C4-2B (cell line): Measurements from ENCODE around the gene IFNL4.

Experiments
- ZFX ChIP-seq: fragments of 450-650 bp; IDR thresholded peaks from 2 replicates; pipeline ENCODE4 v1.6.1; 2017
- TF ChIP-seq, protein P1 (sequence below): fragments of 450-650 bp; conservative IDR thresholded peaks from 2 replicates; pipeline ENCODE4 v1.5.1; 2017; ENCODE audit warnings: mild to moderate bottlenecking

DNA sequence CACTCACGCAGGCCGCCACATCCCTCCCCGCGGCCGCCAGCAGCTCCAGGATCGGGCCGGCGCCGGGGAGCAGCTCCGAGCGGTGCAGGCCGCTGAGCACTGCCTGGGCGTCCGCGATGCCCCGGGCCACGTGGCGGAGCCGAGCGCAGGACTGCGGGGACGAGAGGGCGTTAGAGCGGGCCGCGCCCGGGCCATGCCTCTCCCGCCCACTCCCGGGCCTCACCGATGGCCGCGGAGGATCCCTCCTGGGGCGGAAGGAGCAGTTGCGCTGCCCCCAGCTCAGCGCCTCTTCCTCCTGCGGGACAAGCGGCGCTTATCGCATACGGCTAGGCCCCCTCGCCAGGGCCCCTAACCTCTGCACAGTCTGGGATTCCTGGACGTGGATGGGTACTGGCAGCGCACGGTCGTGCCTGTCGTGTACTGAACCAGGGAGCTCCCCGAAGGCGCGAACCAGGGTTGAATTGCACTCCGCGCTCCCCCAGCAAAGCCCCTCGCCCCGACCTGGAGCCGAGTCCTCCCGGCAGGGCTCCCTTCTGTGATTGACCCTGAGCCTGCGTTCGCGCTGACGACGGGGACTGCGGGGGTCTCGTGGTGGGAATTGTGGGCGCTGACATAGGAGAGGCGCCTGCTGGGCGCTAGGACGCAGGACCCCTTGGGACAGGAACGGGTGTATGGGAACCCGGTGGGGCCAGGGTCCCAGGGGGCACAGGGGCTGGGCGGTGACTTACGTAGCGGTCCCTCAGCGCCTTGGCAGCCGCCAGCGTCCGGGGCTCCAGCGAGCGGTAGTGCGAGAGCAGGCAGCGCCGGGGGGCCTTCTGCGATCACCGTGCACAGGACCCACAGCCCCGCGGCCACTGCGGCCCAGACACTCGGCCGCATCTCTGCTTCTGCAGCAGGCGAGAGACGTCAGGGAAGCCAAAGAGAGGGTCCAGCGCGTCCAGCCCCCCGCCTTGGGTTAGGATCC lies 673 bp downstream of the IFNL4 start:
- TF ChIP-seq, protein P1, sequence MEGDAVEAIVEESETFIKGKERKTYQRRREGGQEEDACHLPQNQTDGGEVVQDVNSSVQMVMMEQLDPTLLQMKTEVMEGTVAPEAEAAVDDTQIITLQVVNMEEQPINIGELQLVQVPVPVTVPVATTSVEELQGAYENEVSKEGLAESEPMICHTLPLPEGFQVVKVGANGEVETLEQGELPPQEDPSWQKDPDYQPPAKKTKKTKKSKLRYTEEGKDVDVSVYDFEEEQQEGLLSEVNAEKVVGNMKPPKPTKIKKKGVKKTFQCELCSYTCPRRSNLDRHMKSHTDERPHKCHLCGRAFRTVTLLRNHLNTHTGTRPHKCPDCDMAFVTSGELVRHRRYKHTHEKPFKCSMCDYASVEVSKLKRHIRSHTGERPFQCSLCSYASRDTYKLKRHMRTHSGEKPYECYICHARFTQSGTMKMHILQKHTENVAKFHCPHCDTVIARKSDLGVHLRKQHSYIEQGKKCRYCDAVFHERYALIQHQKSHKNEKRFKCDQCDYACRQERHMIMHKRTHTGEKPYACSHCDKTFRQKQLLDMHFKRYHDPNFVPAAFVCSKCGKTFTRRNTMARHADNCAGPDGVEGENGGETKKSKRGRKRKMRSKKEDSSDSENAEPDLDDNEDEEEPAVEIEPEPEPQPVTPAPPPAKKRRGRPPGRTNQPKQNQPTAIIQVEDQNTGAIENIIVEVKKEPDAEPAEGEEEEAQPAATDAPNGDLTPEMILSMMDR = no peak
- no peak for TF ChIP-seq ZFX
